OCI-LY1 (cell line): ENCODE results near the gene LIPC.

ENCODE experiments used
- CTCF ChIP-seq: fragments of 200-600 bp; sonication (generic), shearing (Covaris generic); IDR thresholded peaks from 2 replicates; pipeline ENCODE4 v1.5.1; 2017; ENCODE audit warnings: mild to moderate bottlenecking, antibody characterized with exemption, low read length, moderate library complexity, mixed read lengths
- EZH2 ChIP-seq: fragments of 200-600 bp; sonication (generic), shearing (Covaris generic); IDR thresholded peaks from 2 replicates; pipeline ENCODE4 v1.8.0; 2017; ENCODE audit warnings: borderline replicate concordance, mixed run types, mild to moderate bottlenecking, antibody characterized with exemption, low read length, moderate library complexity, mixed read lengths

DNA sequence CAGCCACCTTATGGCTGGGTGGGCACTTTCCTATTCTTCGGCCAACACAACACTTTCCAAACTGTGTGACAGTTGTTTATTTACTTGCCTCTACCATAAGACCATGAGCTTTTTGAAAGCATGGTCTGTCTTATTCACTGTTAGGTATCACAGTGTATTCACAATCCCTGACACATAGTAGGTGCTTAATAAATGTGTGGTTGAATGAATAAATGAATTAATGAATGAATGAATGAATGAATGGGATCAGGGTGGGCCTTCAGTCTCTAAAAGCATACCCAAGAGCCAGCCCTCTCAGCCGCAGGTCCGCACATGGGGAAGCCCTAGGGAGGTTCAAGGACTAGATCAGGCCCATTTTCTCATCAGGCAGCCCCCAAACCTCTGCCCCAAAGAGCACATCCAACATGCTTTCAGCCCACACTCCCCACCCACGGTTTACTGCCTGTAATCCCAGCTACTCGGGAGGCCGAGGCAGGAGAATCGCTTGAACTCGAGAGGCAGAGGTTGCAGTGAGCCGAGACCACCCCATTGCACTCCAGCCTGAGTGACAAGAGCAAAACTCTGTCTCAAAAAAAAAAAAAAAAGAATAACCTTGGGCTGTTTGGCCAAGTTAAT lies 95.9 kb downstream of the LIPC start:
- TF ChIP-seq CTCF: no peak
- TF ChIP-seq EZH2: no peak
